ENCODE results near the gene EXT2. TPM values are rescaled to one million over a fixed set of nuclear protein-coding genes. Genes with fewer than 3 reads are reported as not detected.

Gene EXT2
- total RNA-seq, 1 experiment from 2014 or later: 67.3 TPM

- no peak for DNase-seq
- BruUV-seq (replicated peaks): no TSS peak
- Mint-ChIP-seq H3K27me3 (ENCODE audit: unreplicated experiment) (peaks cover 55% of the 10 kb centered on the region), H3K36me3 (ENCODE audit: insufficient read depth, unreplicated experiment) (no peaks in the 10 kb centered on the region), H3K27ac (ENCODE audit: unreplicated experiment) (no peak overlapping the region), H3K9me3 (ENCODE audit: low read depth, unreplicated experiment) (no peaks in the 10 kb centered on the region), H3K4me3 (ENCODE audit: low read depth, unreplicated experiment) (no peak overlapping the region), H3K4me1 (ENCODE audit: low read depth, unreplicated experiment) (no peaks in the 10 kb centered on the region)
- CTCF ChIA-PET: no interaction called here
- no peak for TF ChIP-seq CTCF (IDR thresholded peaks at IDR 0.05; ENCODE audit: unreplicated experiment)
- intact Hi-C loops (cut with micrococcal nuclease; ENCODE audit: unreplicated experiment): no loop called here
Observed at GRCh38 chr11:44266056-44266780, 170.7 kb downstream of the EXT2 start.

- intact Hi-C loops (cut with micrococcal nuclease; ENCODE audit: unreplicated experiment): no loop called here
- no peak for TF ChIP-seq CTCF (IDR thresholded peaks at IDR 0.05; ENCODE audit: unreplicated experiment)
- Mint-ChIP-seq H3K4me3 (ENCODE audit: low read depth, unreplicated experiment) (no peak overlapping the region), H3K27me3 (ENCODE audit: unreplicated experiment) (peaks cover 55% of the 10 kb centered on the region), H3K36me3 (ENCODE audit: insufficient read depth, unreplicated experiment) (no peaks in the 10 kb centered on the region), H3K4me1 (ENCODE audit: low read depth, unreplicated experiment) (no peaks in the 10 kb centered on the region), H3K27ac (ENCODE audit: unreplicated experiment) (no peak overlapping the region), H3K9me3 (ENCODE audit: low read depth, unreplicated experiment) (no peaks in the 10 kb centered on the region)
- no peak for DNase-seq
- BruUV-seq (replicated peaks): no TSS peak
- CTCF ChIA-PET: no interaction called here
Observed at GRCh38 chr11:44267006-44267749, 171.7 kb downstream of the EXT2 start.

GRCh38 chr11:44267750-44268613 is 172.5 kb downstream of the EXT2 start:
- Mint-ChIP-seq H3K4me3 (ENCODE audit: low read depth, unreplicated experiment) (no peak overlapping the region), H3K4me1 (ENCODE audit: low read depth, unreplicated experiment) (no peaks in the 10 kb centered on the region), H3K36me3 (ENCODE audit: insufficient read depth, unreplicated experiment) (no peaks in the 10 kb centered on the region), H3K9me3 (ENCODE audit: low read depth, unreplicated experiment) (no peaks in the 10 kb centered on the region), H3K27ac (ENCODE audit: unreplicated experiment) (no peak overlapping the region), H3K27me3 (ENCODE audit: unreplicated experiment) (peaks cover 50% of the 10 kb centered on the region)
- TF ChIP-seq CTCF (IDR thresholded peaks at IDR 0.05; ENCODE audit: unreplicated experiment): no peak
- no peak for DNase-seq
- intact Hi-C loops (cut with micrococcal nuclease; ENCODE audit: unreplicated experiment): no loop called here
- CTCF ChIA-PET: no interaction called here
- BruUV-seq (replicated peaks): no TSS peak

- CTCF ChIA-PET: interaction anchor here (0.7 kb wide), 1 partner anchor 106 kb away, joined by 3 read pairs; no protein-coding TSS in a partner anchor
- TF ChIP-seq CTCF (IDR thresholded peaks at IDR 0.05; ENCODE audit: unreplicated experiment): no peak
- Mint-ChIP-seq H3K9me3 (ENCODE audit: low read depth, unreplicated experiment) (no peaks in the 10 kb centered on the region), H3K27ac (ENCODE audit: unreplicated experiment) (no peak overlapping the region), H3K36me3 (ENCODE audit: insufficient read depth, unreplicated experiment) (no peaks in the 10 kb centered on the region), H3K27me3 (ENCODE audit: unreplicated experiment) (peaks cover 47% of the 10 kb centered on the region), H3K4me3 (ENCODE audit: low read depth, unreplicated experiment) (no peak overlapping the region), H3K4me1 (ENCODE audit: low read depth, unreplicated experiment) (no peaks in the 10 kb centered on the region)
- BruUV-seq (replicated peaks): no TSS peak
- no peak for DNase-seq
- intact Hi-C loops (cut with micrococcal nuclease; ENCODE audit: unreplicated experiment): no loop called here
Observed at GRCh38 chr11:44268614-44269080, 173.2 kb downstream of the EXT2 start.
